Neural progenitor cell (in vitro differentiated cells): Measurements from ENCODE around the gene SPNS3.

ENCODE experiments used
- EZH2 ChIP-seq: fragments of 200-600 bp; sonication (generic); IDR thresholded peaks from 2 replicates; pipeline ENCODE4 v1.6.1; 2017; ENCODE audit warnings: antibody characterized with exemption, mild to moderate bottlenecking, moderate library complexity
- TF ChIP-seq, protein P1 (sequence below): fragments of 200-600 bp; sonication (generic); IDR thresholded peaks from 2 replicates; pipeline ENCODE4 v1.5.1; 2017; ENCODE audit warnings: antibody characterized with exemption, mild to moderate bottlenecking

DNA sequence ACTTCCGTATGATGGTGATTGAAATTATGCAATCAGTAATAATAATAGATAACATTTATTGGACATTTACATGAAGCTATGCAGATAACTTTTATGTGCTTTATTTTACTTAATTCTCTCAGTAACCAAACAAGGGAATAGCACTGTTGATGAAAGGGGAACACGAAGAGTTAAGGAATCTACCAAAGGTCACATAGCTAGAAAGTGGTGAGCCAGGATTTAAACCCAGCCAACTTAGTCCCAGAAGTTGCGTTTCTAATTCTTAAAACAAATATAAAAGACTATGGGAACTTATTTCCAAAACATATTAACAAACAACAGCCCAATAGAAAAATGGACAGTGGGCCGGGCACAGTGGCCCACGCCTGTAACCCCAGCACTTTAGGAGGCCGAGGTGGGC, 9.7 kb downstream of the SPNS3 start:
- TF ChIP-seq, protein P1, sequence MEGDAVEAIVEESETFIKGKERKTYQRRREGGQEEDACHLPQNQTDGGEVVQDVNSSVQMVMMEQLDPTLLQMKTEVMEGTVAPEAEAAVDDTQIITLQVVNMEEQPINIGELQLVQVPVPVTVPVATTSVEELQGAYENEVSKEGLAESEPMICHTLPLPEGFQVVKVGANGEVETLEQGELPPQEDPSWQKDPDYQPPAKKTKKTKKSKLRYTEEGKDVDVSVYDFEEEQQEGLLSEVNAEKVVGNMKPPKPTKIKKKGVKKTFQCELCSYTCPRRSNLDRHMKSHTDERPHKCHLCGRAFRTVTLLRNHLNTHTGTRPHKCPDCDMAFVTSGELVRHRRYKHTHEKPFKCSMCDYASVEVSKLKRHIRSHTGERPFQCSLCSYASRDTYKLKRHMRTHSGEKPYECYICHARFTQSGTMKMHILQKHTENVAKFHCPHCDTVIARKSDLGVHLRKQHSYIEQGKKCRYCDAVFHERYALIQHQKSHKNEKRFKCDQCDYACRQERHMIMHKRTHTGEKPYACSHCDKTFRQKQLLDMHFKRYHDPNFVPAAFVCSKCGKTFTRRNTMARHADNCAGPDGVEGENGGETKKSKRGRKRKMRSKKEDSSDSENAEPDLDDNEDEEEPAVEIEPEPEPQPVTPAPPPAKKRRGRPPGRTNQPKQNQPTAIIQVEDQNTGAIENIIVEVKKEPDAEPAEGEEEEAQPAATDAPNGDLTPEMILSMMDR, result no peak
- no peak for TF ChIP-seq EZH2
